GM15510 (cell line): ENCODE data around the gene MRPS23.

Source experiments
- POLR2A ChIP-seq: IDR thresholded peaks from 3 replicates; pipeline ENCODE4 v1.6.1; 2011; ENCODE audit warnings: borderline replicate concordance; ENCODE audit not compliant: insufficient read length; ENCODE audit errors: extremely low read depth

Gene MRPS23

DNA sequence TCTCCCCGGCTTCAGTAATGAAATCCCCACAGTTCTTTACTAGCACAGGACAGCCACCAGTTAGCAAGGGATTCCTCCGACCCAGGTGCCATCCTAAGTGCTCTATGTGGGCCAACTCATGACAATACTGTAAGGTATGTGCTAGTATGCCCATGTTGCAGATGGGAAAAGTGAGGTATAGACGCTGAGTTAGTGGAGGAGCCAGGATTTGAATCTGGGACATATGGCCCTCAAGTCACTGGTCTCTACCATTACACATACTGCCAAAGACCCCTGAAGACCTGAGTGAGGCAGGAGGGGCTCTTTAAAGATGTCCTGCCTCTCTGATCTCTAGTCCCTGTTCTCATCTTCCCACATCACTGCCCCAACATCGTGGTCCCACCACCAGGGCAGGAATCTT is 36.2 kb upstream of the MRPS23 start:
- TF ChIP-seq POLR2A, result no peak

GRCh38 chr17:57885148-57885915 is 35.5 kb upstream of the MRPS23 start:
- no peak for TF ChIP-seq POLR2A

- no peak for TF ChIP-seq POLR2A
Measured at GRCh38 chr17:57881783-57882351, 32.0 kb upstream of the MRPS23 start.

DNA sequence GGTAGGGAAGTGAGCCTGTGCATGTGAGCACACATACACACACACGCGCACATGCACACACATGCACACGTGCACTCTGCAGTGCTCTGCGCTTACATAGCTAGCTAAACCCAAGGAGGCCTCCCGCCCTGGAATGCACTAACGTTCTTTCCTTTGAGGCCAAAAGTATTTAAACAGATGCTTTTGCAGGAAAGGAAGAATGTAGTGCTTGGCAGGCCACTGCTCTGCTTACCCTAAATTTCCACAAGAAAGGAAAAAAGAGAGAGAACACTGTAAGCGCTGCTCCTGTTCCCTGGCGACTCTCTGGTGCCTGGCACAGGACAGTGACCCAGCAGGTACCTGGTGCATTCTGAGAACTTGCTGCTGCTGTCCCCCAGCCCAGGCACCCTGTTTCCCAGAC is 31.3 kb upstream of the MRPS23 start:
- no peak for TF ChIP-seq POLR2A

DNA sequence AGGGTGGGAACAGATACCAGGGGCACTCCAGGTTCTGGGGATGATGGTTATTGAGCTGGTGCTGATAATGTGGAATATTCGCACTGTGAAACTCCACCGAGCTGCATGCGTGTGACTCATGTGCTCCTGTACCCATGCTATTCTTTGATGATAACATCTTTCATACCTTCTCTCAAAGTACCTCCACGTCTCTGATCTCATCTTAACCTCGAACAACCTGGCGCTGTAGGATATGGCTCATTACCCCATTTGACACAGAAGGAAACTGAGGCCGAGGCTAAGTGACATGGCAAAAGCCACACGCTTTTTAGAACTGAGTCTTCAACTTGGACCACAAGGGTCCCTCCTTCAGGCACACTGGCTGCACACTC is 30.2 kb upstream of the MRPS23 start:
- TF ChIP-seq POLR2A, result no peak

DNA sequence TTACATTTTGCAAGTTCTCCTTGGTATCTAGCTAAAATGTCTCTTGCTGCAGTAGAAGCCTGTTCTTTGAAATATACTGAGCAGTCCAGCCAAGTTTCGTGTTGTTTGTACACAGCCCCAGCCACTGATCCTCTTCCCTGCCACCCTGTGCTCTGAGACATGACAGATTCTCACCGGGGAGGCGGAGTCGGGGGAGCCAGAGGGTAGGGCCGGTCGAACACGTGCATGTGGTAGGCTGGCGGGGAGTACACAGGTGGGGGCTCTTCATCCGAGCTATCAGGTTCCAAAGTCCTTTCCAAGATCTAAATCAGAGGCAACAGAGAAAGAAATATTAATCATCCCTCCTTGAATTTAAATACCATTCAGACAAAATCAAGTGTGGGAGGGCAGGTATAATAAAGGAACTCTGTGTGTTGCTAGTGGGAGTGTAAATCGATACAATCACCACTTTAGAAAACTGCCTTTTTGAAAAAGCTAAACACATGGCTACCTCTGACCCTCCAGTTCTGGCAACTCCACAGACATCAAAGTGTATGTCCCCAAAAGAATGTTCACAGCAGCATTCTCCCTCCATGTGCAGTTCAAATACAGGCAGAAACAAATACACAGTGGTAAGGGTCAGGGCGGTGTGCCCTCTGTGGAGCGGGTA is 29.7 kb upstream of the MRPS23 start:
- no peak for TF ChIP-seq POLR2A

- TF ChIP-seq POLR2A, result no peak
Measured at GRCh38 chr17:57877803-57878377, 28.0 kb upstream of the MRPS23 start.

DNA sequence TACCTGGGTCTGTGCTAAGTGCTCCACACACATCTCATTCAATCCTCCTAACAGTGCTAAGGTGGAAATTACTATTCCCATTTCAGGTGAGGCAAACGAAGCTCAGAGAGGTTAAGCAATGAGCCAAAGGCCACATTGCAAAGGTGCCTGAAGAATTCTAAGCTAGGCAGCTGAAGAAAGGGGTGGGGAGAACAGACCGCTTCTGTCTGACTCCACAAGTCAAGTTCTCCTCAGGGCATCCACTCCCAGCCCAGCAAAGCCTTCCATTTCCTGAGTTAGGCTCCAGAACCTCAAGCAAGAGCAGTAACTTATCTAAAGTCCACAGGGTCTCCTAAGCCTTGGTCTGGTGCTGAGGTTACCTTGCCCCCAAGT is 27.0 kb upstream of the MRPS23 start:
- no peak for TF ChIP-seq POLR2A

GRCh38 chr17:57876023-57876865 is 26.4 kb upstream of the MRPS23 start:
- TF ChIP-seq POLR2A, result no peak

GRCh38 chr17:57875290-57876022 is 25.6 kb upstream of the MRPS23 start:
- TF ChIP-seq POLR2A, result no peak

DNA sequence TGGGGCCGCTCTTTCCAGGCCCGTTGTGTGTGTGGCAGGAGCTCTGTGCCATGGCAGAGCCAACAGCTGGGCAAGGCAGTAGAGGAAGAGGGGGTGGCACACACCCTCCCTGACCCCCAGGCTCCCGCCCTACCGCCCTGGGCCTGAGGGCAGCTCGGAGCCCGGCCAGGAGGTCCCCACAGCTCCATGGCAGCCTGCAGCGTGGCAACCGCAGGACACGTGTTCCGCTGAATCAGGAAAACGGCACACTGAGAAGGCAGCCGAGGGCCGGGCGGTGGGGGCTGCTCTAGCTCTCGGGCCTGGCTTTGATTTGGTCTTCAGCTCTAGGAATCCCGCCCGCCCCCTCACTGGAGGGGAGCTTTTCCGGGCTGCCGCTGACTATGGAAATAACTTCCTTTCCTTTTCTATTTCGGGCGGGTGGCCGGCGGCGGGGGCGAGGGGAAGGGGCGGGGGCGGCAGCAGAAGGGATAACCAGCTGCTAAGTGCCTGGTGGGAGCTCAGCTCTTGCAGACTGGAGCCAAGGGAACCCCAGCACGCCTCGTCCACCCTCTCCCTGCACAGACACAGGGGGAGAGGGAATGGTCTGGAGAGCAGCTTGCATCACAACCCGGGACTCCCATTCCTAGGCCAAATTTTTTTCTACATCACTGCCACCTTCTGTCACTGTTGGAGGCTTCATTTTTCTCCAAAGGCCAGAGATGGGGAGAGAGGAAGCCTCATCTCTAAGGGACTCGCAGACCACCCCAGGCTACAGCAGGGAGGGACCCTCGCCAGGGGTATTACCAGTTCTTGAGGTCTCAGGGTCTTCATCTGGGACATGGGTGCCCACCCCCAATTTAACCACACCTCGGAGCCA is 24.8 kb upstream of the MRPS23 start:
- no peak for TF ChIP-seq POLR2A

DNA sequence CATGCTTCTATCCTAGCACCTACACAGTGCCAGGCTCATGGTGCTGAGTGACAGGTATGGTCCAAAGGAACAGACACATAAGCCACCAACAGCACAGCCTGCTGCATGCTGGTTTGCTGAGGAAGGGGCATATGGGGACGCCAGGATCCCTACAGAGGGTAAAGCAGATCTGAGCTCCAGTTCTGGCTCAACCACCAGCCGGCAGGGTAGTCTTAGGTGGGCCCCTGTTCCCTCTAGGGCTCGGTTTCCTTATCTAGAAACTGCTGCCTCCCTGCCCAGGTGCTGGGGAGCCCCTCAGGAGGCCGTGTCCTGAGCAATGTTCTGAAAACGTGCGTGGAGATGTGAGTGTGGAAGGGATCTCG is 24.2 kb upstream of the MRPS23 start:
- TF ChIP-seq POLR2A, result no peak
